ENCODE data around the gene DYNC1H1. TPM values are rescaled to one million over a fixed set of nuclear protein-coding genes. Genes with fewer than 3 reads are reported as not detected.

The DYNC1H1 gene
- total RNA-seq, 1 experiment from 2014 or later = 361 TPM

DNA sequence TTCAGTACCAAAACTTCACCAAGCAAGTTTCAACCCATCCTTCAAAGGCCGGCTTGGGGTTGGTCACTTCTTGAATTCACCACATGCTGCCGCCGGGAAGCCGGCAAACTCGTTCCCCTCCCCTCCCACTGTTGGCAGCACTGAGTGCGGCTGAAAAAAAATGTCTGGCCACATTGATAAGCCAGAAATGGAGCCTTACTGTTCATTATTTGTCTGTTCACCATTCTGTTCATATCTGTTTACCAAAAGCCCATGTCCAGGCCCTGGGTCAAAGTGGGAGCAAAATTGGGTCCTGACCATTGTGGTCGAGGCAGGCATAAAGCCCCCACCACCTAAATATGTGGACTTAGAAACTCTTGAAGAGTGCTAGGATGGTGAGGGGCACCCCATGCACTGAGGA is 129.7 kb downstream of the DYNC1H1 start:
- TF ChIP-seq, protein P1, sequence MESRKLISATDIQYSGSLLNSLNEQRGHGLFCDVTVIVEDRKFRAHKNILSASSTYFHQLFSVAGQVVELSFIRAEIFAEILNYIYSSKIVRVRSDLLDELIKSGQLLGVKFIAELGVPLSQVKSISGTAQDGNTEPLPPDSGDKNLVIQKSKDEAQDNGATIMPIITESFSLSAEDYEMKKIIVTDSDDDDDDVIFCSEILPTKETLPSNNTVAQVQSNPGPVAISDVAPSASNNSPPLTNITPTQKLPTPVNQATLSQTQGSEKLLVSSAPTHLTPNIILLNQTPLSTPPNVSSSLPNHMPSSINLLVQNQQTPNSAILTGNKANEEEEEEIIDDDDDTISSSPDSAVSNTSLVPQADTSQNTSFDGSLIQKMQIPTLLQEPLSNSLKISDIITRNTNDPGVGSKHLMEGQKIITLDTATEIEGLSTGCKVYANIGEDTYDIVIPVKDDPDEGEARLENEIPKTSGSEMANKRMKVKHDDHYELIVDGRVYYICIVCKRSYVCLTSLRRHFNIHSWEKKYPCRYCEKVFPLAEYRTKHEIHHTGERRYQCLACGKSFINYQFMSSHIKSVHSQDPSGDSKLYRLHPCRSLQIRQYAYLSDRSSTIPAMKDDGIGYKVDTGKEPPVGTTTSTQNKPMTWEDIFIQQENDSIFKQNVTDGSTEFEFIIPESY (IDR thresholded peaks at IDR 0.05; ENCODE audit: extremely low read depth, insufficient replicate concordance, low read length) = no peak
- TF ChIP-seq SRF (IDR thresholded peaks at IDR 0.05; ENCODE audit: low read depth) (no peak), CEBPB (IDR thresholded peaks at IDR 0.05; ENCODE audit: low read depth) (no peak), ELF1 (IDR thresholded peaks at IDR 0.05; ENCODE audit: borderline replicate concordance, low read depth) (no peak), RAD21 (IDR thresholded peaks at IDR 0.05; ENCODE audit: low read depth) (no peak), TCF7L2 (IDR thresholded peaks at IDR 0.05; ENCODE audit: borderline replicate concordance, extremely low read depth, insufficient read depth, insufficient read length) (no peak), JUND (IDR thresholded peaks at IDR 0.05) (no peak), POLR2AphosphoS5 (IDR thresholded peaks at IDR 0.05; ENCODE audit: low read depth, low read length) (no peak), YY1 (IDR thresholded peaks at IDR 0.05; ENCODE audit: extremely low read depth, insufficient replicate concordance, low read depth, low read length) (no peak), EGR1 (IDR thresholded peaks at IDR 0.05; ENCODE audit: low read depth) (no peak), SIN3A (IDR thresholded peaks at IDR 0.05; ENCODE audit: low read depth) (no peak), ZNF274 (IDR thresholded peaks at IDR 0.05; ENCODE audit: low read depth, low read length) (no peak), FOSL1 (IDR thresholded peaks at IDR 0.05; ENCODE audit: low read depth) (no peak), CBX3 (IDR thresholded peaks at IDR 0.05; ENCODE audit: low read depth) (no peak)
- TF ChIP-seq, protein P2, sequence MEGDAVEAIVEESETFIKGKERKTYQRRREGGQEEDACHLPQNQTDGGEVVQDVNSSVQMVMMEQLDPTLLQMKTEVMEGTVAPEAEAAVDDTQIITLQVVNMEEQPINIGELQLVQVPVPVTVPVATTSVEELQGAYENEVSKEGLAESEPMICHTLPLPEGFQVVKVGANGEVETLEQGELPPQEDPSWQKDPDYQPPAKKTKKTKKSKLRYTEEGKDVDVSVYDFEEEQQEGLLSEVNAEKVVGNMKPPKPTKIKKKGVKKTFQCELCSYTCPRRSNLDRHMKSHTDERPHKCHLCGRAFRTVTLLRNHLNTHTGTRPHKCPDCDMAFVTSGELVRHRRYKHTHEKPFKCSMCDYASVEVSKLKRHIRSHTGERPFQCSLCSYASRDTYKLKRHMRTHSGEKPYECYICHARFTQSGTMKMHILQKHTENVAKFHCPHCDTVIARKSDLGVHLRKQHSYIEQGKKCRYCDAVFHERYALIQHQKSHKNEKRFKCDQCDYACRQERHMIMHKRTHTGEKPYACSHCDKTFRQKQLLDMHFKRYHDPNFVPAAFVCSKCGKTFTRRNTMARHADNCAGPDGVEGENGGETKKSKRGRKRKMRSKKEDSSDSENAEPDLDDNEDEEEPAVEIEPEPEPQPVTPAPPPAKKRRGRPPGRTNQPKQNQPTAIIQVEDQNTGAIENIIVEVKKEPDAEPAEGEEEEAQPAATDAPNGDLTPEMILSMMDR (IDR thresholded peaks at IDR 0.05 in 2 of 3, conservative IDR thresholded peaks at IDR 0.05 in 1 of 3; ENCODE audit: borderline replicate concordance in 1 of 3, insufficient read depth in 1 of 3, low read depth in 2 of 3, low read length in 2 of 3) = no peak
- TF ChIP-seq, protein P3, sequence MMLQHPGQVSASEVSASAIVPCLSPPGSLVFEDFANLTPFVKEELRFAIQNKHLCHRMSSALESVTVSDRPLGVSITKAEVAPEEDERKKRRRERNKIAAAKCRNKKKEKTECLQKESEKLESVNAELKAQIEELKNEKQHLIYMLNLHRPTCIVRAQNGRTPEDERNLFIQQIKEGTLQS (IDR thresholded peaks at IDR 0.05) = no peak
- TF ChIP-seq, protein P4, sequence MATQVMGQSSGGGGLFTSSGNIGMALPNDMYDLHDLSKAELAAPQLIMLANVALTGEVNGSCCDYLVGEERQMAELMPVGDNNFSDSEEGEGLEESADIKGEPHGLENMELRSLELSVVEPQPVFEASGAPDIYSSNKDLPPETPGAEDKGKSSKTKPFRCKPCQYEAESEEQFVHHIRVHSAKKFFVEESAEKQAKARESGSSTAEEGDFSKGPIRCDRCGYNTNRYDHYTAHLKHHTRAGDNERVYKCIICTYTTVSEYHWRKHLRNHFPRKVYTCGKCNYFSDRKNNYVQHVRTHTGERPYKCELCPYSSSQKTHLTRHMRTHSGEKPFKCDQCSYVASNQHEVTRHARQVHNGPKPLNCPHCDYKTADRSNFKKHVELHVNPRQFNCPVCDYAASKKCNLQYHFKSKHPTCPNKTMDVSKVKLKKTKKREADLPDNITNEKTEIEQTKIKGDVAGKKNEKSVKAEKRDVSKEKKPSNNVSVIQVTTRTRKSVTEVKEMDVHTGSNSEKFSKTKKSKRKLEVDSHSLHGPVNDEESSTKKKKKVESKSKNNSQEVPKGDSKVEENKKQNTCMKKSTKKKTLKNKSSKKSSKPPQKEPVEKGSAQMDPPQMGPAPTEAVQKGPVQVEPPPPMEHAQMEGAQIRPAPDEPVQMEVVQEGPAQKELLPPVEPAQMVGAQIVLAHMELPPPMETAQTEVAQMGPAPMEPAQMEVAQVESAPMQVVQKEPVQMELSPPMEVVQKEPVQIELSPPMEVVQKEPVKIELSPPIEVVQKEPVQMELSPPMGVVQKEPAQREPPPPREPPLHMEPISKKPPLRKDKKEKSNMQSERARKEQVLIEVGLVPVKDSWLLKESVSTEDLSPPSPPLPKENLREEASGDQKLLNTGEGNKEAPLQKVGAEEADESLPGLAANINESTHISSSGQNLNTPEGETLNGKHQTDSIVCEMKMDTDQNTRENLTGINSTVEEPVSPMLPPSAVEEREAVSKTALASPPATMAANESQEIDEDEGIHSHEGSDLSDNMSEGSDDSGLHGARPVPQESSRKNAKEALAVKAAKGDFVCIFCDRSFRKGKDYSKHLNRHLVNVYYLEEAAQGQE (IDR thresholded peaks at IDR 0.05; ENCODE audit: low read depth) = no peak
- no peaks in the 10 kb centered on the region for H3K9me3 ChIP-seq (ENCODE audit: control insufficient read depth in 1 of 2, insufficient read depth in 1 of 2, low read depth in 1 of 2, low read length in 2 of 2)
- no peak overlapping the region for H3K4me2 ChIP-seq (ENCODE audit: low read length)
- H3K9me2 ChIP-seq (ENCODE audit: insufficient read depth) = no peaks in the 10 kb centered on the region
- H3K9ac ChIP-seq (ENCODE audit: low read length) = no peak overlapping the region
- H3K27me3 ChIP-seq (ENCODE audit: insufficient read depth, low read length) = no peaks in the 10 kb centered on the region
- ATAC-seq = no peak
- peaks cover 26 to 38% of the 10 kb centered on the region in 2 experiments for H3K4me1 ChIP-seq (ENCODE audit: control insufficient read depth in 1 of 2, insufficient read depth in 2 of 2, low read length in 2 of 2)
- no peak overlapping the region for H3K27ac ChIP-seq (ENCODE audit: low read depth, low read length)
- BruUV-seq (replicated peaks) = no TSS peak
- no peaks in the 10 kb centered on the region for H3K79me2 ChIP-seq (ENCODE audit: insufficient read depth, low read length)
- H3K4me3 ChIP-seq (replicated peaks in 1 of 2; ENCODE audit: low read depth in 1 of 2, low read length in 2 of 2) = no peak overlapping the region
- ChIA-PET RAD21 (ENCODE audit: low non-redundant PET in 1 of 2, low total read pairs in 2 of 2, uncharacterized antibody in 2 of 2, unreplicated experiment in 2 of 2) (no interaction called here), POLR2A (no interaction called here), CTCF (no interaction called here)
- H2AFZ ChIP-seq (ENCODE audit: low read depth, low read length, poor library complexity, severe bottlenecking) = no peak overlapping the region
- intact Hi-C loops (cut with micrococcal nuclease) = no loop called here
- no peak for DNase-seq (ENCODE audit: low read depth, low spot score)
- H3K36me3 ChIP-seq (ENCODE audit: control insufficient read depth in 1 of 2, insufficient read depth in 2 of 2, low read length in 2 of 2) = no peaks in the 10 kb centered on the region
- H4K20me1 ChIP-seq (ENCODE audit: insufficient read depth) = no peaks in the 10 kb centered on the region

All from HCT116 (cell line).